Lung microvascular endothelial cell (primary cell): ENCODE measurements around the gene CADM1. TPM values are rescaled to one million over a fixed set of nuclear protein-coding genes. Genes with fewer than 3 reads are reported as not detected.

Experiments
- DNase-seq, 2 donors: peaks; one replicate each; pipeline versions ENCODE4 v3.0.0 to v3.0.0-alpha.2; 2010; ENCODE audit warnings: low read depth in 2 of 2
- total RNA-seq: library from RNA; depleted of rRNA; stranded (reverse); fragments of >200 nt; gene quantifications from 2 replicates; pipeline ENCODE4 v1.2.1, GENCODE V29; 2014

The CADM1 gene
- total RNA-seq, 1 donor from 2014 or later = 0.40 TPM

DNA sequence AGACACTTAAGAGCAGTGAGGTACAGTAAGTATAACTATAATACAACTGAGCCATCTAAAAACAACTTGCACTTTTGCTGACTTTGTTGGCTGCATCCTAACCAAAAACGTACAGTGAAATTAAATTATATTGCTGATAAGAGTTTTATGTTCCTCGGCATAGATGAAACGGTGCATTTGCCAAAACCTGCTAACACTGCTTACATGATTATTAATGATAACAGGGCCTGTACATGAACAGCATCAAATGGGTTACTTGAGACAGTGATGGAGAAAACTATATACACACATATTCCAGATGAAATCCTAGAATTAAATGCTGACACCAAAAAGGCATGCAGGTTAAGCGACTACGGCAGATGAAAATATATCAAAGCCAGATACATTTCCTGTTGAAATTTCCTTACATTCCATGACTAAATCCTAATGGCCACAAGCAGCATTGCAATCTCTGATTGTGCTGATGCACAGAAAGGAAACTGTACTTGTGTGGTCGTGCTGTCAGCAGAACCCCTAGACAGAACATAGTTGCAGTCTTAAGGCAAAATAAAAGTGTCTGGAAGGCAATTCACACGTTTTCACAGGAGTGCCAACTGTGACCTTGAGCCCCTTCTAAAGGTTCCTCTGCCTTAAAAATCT lies 143.9 kb downstream of the CADM1 start:
- DNase-seq = no peak

DNA sequence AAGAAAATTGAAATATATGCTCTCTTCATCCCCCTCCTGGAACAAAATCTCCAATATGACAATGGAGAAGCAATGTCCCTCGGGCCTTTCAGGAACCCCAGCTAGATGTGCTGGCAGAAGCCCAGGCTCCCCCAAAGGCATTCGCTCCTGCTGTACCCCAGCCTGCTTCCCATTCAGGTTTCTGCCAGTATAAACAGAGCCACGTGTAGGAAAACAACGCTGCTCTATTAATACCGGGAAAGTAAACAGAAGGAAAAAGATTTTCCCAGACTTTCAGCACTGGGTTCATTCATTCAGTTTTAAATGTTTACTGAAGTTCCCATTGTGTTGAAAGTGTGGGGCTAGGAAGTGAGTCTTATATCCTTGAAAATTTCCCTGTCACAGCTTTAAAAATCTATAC lies 147.1 kb downstream of the CADM1 start:
- peak in 1 of 2 donors; percentile 13 for DNase-seq

DNA sequence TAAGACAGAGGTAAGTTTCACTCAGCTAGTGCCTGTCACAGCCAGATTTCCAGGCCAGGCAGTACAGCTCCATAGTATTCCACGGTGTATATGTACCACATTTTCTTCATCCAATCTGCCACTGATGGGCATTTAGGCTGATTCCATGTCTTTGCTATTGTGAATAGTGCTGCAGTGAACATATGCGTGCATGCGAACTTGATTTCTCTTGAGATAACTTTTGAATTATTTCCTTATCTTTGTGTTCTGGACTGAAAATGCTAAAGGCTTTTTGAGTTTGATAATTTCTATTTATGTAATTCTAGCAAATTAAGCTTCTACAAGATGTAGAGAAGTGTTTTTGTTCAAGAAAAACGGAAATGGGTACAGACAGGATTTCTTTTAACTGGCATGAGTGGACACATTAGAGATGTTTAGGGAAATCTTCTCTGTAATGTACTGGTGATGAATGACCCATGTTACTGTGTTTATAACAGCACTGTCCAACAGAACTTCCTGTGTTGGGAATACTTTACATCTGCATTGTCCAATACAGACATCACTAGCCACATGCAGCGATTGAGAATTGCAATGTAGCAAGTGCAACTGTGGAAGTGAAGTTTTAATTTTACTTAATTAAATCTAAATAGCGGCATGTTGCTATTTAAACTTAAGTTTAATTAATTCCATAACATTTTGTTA lies 151.3 kb downstream of the CADM1 start:
- DNase-seq = no peak

DNA sequence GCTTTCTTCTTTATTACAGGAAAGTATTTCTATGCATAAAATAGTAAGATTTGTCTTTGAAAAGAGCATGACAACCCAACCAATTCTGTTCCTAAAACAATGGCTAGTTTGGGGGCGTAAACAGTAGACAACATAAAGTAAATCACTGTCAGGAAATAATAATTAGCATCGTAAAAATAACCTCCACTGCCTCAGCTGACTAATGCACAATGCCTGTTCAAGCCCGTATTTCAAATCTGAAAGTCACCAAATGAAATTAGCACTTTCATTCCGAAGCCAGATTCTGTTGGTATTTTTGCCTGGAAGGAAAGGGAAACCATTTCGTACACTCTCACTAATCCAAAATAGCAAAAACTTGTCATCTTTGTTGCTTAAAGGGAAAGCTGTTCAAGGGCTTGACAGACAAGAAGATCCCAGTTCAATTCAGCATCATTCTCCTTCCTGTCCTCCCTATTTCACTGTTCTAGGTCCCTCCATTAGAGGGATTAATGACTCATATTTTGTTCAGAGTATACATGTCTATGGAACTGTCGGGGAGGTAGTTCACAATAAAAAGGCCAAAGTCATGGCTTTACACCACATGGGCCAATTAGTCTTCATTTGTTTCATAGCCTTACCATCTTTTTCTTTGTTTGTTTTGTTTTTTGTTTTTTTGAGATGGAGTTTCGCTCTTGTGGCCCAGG lies 154.7 kb downstream of the CADM1 start:
- no peak for DNase-seq

DNA sequence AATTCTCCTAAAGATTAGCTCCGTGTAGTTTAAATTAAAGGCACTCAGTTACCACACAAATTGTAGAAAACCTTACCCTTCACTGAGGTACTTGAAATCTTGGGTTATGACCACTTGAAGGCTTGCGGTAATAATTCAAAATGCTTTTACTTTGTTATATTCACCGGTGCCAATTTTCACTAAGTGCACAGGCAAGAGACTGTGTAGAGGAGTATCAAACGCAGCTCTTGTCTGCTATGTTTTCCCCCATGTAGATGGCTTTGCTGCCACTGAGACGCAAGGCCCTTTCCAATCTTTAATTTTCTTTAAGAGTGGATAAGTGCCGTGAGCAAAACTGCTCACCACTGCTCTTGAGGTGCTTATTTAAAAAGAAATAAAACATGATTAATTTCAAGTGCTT lies 155.8 kb downstream of the CADM1 start:
- DNase-seq = no peak

DNA sequence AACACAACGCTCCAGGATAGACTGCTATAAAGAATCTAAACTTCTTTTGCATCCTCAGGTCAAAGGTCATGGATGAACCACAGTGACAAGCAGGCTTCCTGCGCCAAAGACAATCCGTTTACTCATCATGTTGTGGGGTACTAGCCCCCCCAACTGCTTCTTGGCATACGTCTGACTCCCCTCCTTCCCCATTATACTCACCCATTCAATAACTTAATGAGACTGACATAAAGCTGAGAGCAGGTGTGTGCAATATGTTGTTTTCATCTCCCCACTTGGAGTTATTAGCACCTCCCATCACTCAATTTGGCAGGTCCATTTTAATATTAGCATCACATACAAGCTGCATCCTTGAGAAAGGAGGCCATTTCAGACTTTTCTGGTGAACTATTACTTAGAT lies 157.1 kb downstream of the CADM1 start:
- no peak for DNase-seq

DNA sequence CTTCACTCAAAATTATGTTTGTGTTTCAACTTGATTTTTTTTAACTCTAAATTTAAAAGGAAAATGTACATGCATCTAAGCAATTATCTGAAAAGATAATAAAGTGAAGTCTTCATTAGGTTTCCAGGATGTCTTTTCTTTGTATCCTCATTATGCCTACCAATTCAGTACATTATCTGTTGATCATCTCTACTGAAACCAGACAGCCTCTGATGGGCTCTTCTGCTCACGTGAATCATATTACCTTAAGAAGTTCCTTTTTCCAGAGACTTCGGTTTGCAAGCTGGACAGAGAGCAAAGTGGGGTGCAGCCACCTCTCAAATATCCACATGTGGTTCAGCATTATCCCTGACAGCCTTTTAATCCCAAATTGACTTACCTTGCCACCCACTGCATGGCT lies 158.4 kb downstream of the CADM1 start:
- no peak for DNase-seq

DNA sequence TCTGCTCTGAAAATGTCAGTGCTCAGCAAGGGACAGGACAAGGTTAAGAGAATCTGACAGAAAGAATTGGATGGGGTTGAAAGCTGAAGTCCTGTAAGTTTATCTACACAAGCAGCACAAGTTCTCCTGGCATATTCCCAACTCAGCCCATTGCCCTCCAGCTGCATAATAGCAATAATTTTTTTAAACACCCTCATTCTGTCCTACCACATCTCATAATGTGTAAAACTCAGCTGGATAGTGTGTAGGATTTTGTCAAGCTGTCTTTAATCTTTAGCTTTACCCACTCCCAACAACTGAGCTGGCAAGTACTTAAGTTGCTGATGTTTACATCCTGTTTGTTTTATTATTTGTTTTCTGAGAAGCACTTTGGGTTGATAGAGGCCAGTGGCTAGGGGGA lies 158.9 kb downstream of the CADM1 start:
- DNase-seq = no peak

DNA sequence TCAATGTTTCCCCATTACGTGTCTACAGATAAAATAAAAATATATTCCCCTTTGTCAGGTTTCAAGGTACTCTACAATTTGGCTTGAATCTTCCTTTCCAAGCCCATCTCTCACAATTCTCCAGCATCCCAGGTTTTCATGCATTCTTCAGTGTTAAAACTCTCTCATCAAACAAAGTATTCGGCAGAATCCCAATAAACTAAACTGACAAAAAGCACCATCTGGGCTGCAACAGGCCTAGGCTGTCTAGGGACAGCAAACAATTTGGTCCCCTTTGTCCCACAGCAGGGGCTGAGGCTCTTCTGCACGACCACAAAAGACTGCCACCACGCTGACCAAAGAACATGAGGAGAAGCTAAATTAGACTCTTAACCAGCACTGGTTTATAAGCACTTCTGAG lies 159.4 kb downstream of the CADM1 start:
- no peak for DNase-seq

DNA sequence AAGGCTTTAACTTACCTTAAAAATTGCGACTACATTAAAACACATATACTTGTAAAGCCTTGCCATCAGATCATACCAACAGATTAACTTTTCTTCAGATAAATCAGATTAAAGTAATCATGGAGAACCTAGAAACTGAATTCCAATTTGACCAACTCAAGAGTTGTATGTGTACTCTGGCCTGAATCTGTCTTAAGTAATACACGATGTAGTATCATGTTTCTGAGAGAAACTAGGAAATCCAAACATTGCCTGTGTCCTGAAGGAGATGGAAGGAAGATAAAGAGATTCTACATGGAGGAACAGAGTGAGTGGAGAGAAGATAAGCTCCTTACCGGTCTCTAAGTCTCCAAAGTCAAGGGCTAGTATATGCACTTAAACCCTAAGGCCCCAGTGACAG lies 162.1 kb downstream of the CADM1 start:
- DNase-seq = no peak

DNA sequence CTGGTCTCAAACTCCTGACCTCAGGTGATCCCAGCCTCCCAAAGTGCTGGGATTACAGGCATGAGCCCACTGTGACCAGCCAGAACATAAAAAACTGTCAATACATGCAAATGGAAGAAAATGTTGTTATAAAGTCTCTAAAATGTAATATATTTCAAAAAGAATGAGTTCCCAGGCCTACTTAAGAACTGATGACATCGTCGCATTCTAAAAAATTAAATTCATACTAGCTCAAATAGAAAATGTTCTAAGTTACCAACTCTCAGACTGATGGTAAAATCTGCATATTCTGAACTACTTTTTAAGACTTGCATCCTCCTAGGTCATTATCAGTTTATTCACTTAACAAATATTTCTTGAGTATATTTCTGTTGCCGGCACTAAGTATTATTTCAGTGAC lies 163.3 kb downstream of the CADM1 start:
- DNase-seq = no peak

DNA sequence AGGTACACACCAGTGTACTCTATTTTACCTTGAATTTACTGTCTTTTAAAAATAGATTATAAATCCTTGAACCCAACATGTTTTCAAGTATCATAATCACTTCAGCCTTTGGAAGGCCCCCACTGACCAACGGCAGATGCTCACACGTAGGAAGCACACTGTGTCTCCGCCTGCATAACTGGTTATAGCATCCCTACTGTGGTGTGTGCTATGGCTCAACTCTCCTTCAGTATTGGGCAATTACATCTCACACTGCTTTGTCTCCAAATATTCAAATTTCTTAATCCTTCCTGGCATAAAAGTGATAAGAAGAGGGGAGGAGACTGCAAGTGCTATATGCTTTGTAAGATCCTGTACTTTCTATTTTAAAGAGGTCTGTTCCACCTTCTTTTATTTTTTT lies 165.7 kb downstream of the CADM1 start:
- DNase-seq = no peak

DNA sequence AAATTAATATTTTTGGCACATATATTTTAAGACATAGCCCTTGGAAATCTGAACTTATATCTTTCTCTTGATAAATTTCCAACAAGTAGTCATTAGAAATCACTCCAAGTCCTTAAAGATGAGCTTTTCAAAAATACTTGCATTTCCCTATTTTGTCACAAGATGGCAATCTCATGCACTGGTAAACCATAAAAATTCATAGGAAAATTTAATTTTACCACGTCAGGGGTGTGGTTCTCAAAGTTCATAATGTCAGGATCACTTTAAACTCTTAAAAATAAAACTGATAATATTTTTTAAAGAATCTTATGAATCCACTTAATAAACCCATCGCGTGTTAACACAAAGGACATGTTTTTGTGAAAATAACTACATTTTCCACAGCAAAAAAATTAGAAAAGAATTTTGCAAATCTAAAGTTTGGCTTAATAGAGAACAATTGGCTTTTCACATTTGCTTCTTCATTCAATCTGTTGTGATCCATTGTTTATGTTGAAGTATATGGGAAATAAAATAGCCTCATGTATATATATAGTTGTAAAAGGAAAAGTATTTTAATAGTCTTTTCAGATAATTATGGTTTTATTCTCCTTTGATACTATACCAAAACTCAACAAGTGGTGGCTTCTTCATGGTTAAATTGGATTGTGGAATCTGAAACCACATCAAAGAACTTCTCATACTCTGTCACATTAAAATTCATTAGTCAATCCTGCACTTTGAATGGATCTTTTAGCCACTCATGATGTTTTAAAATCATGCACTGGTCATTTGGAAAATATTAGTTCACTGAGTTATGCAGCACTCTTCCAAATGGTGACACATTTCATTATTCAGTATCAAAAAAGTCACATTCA lies 169.1 kb downstream of the CADM1 start:
- DNase-seq = peak; percentile 34 to 47

DNA sequence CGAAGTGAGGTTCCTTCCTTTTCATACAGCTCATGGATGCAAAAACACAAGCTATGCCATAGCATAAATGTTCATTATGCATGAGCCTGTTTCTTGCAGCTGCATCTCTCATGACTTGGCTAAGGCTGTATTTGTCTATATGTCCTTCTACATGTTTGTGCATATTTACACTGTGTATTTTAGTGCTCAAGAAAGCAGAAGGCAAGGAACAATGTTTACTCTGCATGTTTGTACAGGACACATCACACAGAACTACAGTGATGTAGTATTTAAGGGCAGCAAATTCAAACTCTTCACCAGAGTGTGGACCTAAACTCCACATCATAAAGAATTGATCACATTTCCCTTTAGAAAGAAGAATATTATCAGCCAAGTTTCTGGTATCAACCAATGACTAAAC lies 170.3 kb downstream of the CADM1 start:
- no peak for DNase-seq

DNA sequence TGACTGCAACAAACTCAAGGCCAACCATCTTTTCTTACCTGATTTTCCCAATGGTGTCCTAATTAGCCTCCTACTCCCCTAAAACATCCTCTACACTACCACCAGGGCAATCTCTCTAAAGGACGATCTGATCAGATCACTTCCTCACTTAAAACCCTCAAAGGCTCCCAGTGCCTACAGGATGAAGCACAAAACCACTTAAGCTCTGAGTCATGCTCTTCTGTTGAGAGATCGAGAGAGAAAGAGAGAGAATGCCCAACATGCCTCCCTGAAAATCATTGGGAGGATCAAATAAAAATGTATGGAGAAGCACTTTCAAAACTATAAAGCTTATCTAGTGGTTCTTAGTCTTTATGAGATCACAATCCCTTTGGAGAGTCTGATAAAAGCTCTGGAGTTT lies 171.1 kb downstream of the CADM1 start:
- DNase-seq = no peak

DNA sequence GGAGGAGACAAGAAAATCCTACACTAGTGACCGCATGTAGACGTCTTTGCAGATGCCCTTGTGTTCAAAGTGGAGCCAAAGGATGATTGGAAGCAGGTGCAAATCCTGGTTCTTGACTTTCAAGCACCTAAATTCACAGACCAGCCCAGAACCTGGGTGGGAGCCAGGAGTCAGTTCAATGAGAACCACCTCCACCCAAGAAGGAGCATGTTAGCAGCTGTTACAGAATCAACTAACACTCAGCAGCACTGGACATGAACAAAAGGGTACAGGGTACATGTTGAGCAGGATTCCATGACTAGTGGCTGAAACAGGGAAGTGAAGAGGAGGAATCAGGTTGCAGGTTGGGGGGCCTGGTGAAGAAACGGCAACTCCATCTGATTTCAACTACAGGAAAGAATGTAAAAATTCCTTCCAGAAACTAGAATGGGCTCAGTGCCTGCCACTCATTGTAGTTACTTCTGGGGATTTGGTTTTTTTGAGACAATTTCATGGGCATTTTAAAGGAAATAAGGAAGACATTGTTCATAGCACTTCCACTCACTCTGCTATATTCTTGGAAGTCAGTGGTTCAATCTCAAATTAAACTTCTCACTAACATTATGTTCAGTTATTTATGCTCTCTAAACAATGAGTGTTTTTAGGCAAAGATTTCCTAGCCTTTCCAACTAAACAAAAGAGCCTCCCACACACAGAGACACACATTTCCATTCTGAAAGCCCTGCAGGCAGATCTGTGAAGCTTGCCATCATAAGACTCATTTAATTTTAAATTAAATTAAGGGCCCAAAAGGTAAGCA lies 173.3 kb downstream of the CADM1 start:
- DNase-seq = no peak

DNA sequence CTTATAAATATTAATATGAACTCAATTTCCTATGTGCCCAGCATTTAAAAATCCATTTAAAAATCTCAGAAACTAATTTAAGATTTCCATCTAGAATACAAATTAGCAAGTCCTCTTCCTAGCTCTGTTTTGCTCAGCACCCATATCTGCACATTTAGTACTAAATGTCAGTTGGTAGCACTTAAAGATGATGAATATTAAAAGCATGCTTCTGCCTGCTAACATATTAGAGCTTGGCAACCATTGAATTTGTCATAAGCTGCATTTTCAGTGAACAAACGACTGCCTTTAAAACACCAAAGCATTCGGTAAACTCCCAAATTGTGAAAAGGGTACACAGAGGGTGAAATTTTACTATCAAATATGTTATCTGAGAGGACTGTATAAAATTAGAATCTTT lies 177.7 kb downstream of the CADM1 start:
- DNase-seq = no peak

DNA sequence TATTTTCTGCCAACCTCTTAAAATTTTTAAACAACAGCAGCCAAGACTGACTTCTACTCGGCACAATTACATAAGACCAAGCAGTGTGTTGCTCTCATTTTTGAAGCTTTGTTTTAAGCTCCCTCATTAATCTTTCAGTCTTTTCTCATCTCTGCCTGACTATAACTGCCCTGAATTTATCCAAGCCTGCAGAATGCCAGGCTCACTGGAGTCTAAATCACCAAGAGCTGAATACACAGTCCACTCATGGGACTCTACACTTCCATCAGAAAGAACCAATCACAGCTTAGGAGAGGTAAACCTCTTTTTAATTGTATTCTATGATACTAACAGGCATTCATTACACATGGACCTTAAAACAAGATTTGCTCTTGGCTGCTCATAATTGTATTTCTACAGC lies 178.7 kb downstream of the CADM1 start:
- no peak for DNase-seq

DNA sequence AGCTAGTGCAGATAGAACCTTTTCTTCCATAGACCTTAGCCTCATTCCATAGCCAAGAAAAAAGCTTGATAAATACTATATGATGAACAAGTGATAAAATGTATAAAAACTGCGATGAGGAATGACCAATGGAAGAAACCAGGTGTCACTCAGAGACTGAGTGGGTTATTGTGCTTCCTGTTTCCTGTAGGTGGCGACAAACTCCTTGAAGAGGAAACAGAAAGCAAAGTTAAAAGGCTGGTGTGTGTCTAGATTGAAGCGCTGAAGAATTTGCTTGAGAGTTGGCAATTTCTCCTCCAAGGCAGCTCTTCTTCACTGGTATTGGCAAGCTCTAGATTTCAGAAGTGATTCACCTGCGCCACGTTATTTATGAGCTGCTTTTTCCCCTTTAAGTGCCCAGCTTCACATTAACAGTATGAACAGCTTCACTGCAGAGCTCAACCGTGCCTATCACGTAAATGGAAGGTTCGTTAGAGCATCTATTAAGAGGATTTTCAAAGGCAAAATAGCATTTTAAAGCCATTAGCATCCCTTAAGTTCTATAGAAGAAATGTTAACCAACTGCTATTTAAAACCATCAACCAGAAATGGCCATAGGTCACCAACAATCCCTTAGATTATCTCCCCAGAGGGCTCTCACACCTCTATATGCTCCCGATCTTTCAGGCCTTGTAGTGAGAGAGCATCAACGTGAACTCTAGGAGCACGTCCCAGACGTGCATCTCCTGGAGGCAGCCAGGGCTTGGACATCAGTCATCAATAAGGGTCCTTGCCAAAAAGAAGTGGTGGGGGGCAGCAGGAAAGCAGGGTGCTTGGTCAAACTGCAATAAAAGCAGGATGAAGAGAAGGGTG lies 179.4 kb downstream of the CADM1 start:
- DNase-seq = peak; percentile 41 to 42

DNA sequence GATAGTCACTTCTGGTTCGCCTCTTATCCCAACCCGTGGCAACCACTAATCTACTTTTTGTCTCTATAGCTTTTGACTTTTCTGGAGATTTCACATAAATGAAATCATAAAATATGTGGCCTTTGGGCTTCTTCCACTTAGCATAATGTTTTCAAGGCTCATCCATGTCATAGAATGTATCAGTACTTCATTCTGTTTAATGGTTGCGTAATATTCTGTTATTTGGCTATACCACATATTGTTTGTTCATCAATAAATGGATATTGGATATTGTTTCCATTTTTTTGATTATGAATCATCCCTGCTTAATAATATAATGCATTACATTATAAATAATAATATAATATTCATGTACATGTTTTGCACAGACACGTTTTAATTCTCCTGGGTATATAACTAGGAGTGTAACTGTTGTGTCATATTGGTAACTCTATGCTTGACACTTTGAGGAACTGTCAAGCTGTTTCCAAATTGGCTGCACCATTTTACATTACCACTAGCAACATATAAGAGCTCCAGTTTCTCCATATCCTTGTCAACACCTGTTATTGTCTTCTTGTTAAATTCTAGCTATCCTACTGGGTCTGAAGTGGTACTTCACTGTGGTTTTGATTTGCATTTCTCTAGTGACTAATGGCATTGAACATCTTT lies 181.5 kb downstream of the CADM1 start:
- DNase-seq = no peak
